GM19193 (cell line): ENCODE measurements around the gene NXN.

Experiments
- POLR2A ChIP-seq: IDR thresholded peaks from 4 replicates; pipeline ENCODE4 v1.6.1; 2011; ENCODE audit not compliant: insufficient read depth, insufficient read length; ENCODE audit errors: extremely low read depth

NXN gene

DNA sequence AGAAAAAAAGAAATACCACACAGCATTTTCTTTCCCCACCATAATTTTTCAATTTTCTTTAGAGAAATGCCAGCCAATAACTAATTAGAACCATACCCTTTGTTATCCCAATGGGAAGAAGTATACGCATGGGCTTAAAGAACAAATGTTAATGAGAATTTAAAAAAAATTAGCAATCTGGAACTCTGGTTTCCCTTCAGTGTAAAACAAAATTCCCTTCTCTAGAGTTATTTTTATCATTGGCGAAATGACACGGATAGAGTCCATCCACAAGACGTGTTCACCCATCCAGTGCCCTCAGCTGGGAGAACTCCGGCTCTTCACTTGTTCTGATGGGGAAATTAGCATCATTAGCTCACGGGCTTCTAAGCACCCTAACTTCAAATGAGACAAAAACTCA is 3.3 kb downstream of the NXN start:
- no peak for TF ChIP-seq POLR2A

DNA sequence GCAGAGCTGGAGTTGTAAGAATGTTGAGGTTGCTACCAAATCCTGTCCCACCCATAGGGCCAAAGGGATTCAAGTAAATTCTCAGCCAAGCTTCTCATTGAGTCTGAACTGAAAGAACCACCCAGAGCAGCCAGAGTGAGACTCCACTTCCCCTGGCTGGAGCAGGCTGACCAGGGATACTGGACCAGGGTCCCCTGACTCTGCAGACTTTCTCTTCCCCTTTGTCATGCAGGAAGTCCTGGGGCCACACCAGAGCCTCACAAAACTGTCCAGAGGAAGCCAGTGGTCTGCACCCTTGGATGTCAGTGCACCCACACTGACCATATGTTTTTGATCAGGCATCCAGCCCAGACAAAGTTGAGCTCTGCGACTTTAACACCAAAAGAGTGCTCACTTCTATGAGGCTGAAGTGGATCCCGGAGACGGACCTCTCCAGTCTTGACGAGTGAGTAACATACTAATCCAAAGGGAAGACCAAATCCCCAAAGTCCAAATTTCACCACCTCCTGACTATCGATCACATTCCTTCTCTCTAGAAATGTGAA is 4.1 kb downstream of the NXN start:
- TF ChIP-seq POLR2A = no peak

DNA sequence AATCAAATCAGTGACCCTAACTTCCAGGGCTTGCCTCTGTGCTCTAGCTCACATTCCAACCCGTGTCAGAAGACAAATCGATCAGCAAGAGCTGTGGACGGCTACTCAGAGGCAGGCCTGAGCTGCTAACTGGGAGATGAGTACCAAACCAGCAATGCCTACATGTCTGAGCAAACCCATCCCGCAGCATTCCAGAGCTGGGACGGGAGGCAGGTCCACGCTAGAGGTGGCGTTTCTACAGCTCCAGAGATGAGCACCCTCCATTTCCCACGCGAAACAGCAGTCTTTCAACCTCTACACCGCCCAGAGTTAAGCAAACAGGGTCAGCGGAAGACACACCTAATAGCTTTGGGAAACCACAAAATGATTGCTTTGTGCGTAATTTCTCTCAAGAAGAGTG is 6.5 kb downstream of the NXN start:
- TF ChIP-seq POLR2A = no peak

DNA sequence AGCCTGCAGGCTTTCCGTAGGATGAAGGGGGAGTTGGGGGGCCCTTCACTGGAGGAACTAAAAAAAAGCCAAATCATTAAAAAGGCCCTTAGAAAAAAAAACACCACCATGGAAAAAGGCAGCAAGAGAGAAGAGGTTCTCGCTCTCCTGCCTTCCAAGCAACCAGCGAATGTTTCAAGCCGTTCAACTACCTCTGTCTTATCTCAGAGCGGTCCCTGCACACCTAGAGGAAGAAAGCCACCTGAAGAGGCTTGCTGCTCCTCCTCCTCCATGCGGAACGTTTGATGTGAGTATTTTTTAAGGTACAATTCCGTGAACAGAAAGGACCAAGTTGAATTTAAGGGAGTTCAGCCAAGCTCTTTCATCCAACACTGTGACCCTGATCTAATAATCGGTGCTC is 9.2 kb downstream of the NXN start:
- no peak for TF ChIP-seq POLR2A

DNA sequence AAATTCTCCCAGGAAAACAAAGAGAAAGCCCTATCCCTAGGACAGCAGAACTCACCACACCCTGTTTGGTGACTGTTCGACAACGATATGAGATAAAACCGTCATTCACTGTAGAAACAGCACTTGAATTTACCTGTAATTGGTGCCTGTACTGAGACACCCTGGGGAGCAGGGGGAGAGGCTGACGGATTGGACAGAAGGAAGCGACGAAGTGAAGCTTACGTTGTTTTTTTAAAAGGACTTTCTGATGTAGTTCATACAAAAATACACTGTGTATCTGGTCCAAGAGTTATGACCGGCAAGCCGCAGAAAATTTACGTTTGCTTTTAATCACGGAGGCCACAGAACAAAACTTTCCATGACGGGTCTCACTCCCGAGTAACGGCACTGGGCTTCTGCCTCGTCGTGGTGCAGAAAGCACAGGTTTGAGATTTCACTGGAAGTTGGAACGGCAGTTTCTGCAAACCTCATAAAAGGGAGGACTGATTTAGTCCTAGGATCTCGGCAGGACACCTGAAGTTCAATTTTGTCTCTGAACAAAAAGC is 9.7 kb downstream of the NXN start:
- TF ChIP-seq POLR2A = no peak

DNA sequence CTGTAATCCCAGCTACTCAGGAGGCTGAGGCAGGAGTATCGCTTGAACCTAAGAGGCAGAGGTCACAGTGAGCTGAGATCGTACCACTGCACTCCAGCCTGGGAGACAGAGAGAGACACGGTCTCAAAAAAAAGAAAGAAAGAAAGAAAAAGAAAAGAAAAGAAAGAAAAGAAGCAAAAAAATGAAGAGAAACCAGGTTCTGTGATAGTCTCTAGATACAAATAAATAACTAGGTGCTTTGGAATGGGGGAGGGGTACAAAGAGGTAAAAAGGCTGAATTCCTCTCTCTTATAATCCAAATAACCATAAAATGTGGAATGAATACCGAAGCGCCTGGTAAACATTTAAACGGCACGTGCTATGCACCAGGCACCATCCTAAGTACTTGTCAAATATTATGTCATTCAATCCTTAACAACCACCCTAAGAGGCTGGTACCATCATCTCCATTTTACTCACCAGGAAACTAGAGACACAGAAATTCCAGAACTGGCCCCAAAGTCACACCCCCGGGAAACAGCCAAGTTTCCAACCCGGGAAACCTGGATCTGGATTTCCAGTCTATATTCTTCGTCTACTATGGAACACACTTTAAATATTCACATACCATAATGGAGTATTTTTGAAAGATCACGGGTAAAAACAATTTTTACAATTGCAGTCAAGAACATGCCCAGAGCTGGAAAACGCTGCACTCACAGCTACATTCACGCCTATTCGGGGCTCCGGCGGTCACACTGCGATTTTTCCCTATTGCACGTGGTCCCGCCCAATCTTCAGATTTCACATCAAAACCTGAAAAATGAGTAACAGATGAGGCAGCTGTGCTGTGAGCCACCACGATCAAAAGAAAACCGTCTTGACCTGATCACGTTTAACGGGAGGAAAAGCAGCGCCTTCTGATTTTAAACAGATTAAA is 10.5 kb downstream of the NXN start:
- TF ChIP-seq POLR2A = no peak

DNA sequence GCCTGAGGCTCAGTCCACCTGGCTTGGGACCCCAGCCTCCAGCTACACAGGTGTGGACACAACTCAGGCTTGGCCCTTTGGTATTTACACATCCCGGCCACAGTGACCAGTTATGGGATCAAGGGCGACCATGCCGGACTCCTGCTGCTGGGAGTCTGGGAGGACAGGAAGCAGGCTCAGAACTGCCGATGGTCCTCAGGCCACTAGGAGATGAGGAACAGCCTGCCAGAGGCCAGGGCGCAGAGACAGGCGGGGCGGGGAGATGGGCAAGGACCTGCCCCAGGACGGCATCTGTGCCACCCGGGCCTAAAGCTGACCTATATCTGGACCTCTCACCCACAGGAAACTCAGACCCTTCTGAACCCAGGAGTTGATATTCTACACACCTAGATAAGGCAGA is 12.5 kb downstream of the NXN start:
- TF ChIP-seq POLR2A = no peak

DNA sequence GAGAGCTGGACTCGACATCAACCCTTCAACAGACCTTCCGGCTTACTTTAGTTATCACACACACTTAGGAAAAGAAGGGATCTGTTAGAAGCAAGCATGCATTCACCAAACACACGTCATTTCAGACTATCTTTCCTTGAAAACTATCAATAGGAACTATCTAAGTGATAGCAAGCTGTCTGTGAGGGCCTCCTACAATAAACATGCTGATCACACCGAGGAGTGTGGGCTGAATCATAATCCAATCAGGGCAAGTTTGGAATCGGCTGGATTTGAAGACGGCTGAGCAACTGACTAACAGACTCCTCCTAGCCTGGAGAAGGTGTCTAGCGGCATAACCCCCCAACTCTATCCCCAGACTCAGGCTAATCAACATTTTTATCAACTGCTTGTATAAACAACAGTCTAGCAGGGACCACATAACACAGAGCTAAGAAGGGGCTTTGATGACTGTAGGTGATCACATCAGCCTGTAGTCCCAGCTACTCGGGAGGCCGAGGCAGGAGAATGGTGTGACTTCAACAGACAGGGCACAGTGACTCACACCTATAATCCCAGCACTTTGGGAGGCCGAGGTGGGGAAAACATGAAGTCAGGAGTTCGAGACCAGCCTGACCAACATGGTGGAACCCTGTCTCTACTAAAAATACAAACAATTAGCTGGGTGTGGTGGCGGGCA is 14.1 kb downstream of the NXN start:
- no peak for TF ChIP-seq POLR2A

DNA sequence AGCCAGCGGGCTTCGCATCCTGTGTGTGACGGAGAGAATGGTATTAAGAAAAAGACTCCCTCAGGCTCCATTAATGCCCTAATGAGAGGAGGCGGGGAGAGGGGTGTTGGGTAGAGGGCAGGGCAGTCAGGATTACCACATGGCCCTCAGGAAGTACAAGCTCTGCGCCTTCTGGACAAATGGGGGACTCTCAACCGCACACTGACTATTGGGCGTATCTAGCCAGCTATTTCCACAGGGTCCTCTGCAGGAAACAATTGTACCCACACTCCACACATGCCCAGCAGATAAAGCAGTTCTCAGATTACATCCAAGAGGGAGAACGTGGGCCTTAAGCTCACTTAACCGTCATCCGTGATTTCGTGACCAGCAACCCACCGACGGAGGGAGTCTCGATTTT is 14.7 kb downstream of the NXN start:
- no peak for TF ChIP-seq POLR2A

DNA sequence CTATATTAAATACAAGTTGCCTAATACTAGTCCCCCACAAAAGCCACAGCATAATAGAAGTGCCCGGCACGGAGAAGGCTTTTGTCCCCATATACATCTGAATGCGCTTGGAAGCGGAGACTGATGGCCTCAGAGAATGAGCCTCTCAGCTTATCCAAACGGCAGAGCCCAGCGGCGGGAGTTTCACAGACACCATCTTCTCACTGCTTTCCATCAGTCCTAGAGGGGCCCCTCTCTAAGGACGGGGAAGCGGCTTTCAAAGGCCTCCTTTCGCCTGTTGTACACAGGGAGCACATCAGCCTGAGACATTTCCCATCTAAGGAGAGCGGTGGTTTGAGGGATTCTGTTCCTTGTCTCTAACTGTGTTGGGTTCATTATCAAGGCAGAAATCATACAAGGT is 16.9 kb downstream of the NXN start:
- no peak for TF ChIP-seq POLR2A

DNA sequence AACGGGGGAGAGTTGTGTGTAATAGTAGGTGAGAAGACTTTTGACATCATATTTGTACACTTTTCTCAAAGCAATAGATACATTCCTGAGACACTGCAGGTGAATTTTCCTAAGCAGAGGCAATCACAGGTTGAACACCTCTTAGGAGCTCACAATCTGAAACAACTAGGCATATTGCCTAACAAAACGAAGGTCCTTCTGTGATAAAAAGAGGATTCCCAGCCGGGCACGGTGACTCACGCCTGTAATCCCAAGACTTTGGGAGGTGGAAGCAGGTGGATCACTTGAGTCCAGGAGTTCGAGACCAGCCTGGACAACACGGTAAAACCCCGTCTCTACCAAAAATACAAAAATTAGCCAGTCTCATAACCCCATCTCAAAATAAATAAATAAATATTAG is 17.4 kb downstream of the NXN start:
- TF ChIP-seq POLR2A = no peak

DNA sequence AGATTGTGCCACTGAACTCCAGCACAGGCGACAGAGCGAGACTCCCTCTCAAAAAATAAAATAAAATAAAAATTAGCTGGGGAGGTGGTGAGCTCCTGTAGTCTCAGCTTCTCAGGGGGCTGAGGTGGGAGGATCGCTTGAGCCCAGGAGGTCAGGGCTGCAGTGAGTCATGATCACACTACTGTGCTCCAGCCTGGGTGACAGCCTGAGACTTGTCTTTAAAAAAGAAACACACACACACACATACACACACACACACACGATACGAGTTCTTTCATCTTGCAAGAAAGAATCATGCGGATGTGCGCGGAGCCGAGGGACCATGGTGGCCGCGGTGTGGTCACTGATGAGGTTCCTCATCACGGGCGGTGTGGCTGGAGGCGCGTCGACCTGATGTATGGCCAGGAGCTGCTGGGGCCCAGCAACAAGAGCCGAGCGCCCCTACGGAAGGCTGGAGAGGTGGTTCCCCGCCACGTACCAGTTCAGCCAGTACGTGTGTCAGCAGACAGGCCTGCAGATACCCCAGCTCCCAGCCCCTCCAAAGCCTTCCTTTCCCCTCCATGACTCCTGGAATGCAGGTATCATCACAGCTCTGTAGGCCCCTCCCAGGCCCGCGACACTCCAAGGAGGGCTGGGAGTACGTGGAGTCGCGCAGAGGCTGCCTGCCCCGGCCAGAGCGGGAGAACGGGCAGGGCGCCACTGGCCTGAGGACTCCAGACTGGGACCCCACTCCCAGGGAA is 20.7 kb downstream of the NXN start:
- TF ChIP-seq POLR2A = no peak

DNA sequence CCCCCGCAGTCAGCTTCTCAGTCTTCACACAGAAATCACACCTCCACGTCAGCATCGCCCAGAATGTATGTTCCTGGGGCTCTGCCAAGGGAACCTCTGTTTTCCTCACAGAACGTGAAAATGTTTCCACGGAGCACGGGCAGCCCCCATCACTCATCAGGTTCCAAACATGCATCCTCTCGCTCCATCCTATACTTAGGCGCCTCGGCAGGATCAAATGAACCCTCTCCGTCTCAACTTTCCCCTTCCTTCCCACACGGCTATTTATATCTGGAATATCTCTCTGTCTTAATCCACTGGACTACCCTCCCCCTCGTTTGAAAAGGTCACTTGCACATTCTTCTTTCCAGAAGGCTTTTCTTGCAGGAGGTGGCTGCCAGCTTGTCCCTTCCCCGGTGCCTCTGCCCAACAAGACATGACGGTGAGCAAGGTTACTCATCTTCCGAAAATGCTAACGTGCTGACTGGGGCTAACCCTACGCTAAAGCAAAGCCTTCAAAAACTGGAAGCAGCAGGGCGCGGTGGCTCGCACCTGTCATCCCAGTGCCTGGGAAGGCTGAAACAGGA is 21.6 kb downstream of the NXN start:
- no peak for TF ChIP-seq POLR2A

DNA sequence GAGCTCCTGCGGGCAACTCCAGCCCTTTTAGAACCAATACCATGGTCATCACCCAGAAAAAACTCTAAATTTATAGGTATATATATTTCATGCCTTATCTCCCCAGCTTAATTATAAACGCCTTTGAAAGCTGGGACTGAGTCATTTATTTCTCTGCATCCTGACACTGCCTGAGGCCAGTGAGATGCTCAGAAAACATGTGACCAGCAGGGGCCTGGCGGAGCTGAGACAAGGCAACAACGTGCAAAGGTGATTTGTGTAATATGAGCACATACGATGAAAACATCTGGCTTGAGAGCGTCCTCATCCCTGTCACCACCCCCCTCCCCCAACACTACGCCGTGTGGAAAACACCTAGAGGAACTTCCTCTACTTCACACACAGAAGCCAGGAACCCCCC is 22.7 kb downstream of the NXN start:
- TF ChIP-seq POLR2A = no peak
